Fibroblast of lung (primary cell): ENCODE measurements around the gene MGAT3.

ENCODE experiments used
- CTCF ChIP-seq, 2 donors: IDR thresholded peaks in 1 of 2; conservative IDR thresholded peaks in 1 of 2; 1 replicate in 1 of 2; 2 replicates in 1 of 2; pipeline ENCODE4 v1.5.1; 2011 to 2012; ENCODE audit warnings: low read length in 2 of 2, control low read depth in 1 of 2, inconsistent platforms in 1 of 2, low read depth in 1 of 2, mild to moderate bottlenecking in 1 of 2
- EZH2 ChIP-seq: IDR thresholded peaks from 2 replicates; pipeline ENCODE4 v1.5.1; 2012; ENCODE audit warnings: low read length, control low read depth, mild to moderate bottlenecking; ENCODE audit errors: missing control alignments

GRCh38 chr22:39493759-39494158, 36.9 kb downstream of the MGAT3 start:
- TF ChIP-seq CTCF (conservative IDR thresholded peaks at IDR 0.05 in 1 of 2, IDR thresholded peaks at IDR 0.05 in 1 of 2; ENCODE audit: low read depth in 1 of 2, low read length in 2 of 2) = no peak
- TF ChIP-seq EZH2 = no peak
